Dendritic cell treated with granulocyte-macrophage colony-stimulating factor and Interleukin-4, amounts not matched to agents 40 ng/mL and 50 ng/mL, for 4 days (primary cell): ENCODE results near the gene CTBP2.

Source experiments
- H3K27ac Mint-ChIP-seq: one replicate; pipeline ENCODE4 v1.8.0; 2022; ENCODE audit warnings: mild to moderate bottlenecking, mixed read lengths
- H3K27me3 Mint-ChIP-seq: one replicate; pipeline ENCODE4 v1.8.0; 2022; ENCODE audit warnings: mild to moderate bottlenecking, mixed read lengths
- H3K36me3 Mint-ChIP-seq: one replicate; pipeline ENCODE4 v1.8.0; 2022; ENCODE audit warnings: low read depth, mixed read lengths
- H3K4me1 Mint-ChIP-seq: one replicate; pipeline ENCODE4 v1.8.0; 2022; ENCODE audit warnings: low read depth, mixed read lengths
- H3K4me3 Mint-ChIP-seq: one replicate; pipeline ENCODE4 v1.8.0; 2022; ENCODE audit warnings: mild to moderate bottlenecking, moderate library complexity, mixed read lengths
- H3K9me3 Mint-ChIP-seq: one replicate; pipeline ENCODE4 v1.8.0; 2022; ENCODE audit warnings: mixed read lengths
- intact Hi-C: fragments of 100-400 bp; cut with micrococcal nuclease; formaldehyde crosslinking; loops from one replicate; pipeline ENCODE4 v1.15.0; 2022

The CTBP2 gene

DNA sequence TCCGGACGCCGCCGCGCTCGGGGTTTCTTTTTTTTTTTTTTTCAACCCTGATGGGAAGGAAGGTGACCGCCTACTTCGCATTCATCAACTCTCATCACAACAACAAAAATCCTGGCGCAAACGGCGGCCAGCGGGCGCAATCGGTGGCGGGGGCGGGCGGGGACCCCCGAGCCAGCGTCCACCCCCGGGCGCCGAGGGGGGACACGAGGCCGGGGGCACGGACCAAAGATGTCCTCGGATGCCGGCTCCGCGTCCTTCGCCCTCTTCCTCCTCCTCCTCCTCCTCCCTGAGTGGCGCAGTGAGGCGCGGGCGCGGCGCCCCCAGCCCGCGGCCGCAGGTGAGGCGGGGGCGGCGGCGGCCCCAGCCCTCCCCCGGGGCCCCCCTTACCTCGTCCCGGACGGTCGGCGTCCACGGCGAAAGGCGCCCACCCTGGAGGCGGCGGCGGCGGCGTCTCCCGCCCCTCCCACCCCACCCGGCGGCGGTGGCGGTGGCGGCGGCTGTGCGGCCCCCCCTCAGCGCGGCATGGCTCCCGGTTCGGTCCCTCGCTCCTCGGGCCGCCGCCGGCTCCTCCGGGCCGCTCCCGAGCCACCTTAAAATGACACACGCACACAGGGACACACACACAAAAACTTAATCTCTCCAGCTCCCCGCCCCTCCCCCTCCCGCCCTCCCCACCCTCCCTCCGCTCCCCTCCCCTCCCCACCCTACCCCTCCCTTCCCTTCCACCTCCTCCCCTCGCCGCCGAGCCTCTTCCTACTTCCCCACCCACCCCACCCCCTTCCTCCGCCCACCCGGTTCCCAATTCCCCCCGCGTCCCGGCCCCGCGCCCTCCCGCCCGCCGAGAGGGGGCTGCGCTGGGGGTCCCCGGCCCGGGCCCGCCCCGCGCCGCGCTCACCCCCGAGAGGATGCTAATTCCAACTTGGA lies at the start of gene CTBP2:
TSS of gene CTBP2 (minus strand) at position 632 of the 924 bp plus-strand sequence.
- H3K4me3 Mint-ChIP-seq: peak within 1 kb of the TSS; percentile 87
- intact Hi-C loops: loop anchor here (2.0 to 10.0 kb wide), 6 partner anchors 98 to 662 kb away; partner anchors contain the start of genes BCCIP and UROS
- H3K36me3 Mint-ChIP-seq: no peaks in the 10 kb centered on the region
- H3K4me1 Mint-ChIP-seq: peaks cover 22% of the 10 kb centered on the region
- H3K9me3 Mint-ChIP-seq: no peaks in the 10 kb centered on the region
- peaks cover 19% of the 10 kb centered on the region for H3K27me3 Mint-ChIP-seq
- H3K27ac Mint-ChIP-seq: peak within 1 kb of the TSS; percentile 89

DNA sequence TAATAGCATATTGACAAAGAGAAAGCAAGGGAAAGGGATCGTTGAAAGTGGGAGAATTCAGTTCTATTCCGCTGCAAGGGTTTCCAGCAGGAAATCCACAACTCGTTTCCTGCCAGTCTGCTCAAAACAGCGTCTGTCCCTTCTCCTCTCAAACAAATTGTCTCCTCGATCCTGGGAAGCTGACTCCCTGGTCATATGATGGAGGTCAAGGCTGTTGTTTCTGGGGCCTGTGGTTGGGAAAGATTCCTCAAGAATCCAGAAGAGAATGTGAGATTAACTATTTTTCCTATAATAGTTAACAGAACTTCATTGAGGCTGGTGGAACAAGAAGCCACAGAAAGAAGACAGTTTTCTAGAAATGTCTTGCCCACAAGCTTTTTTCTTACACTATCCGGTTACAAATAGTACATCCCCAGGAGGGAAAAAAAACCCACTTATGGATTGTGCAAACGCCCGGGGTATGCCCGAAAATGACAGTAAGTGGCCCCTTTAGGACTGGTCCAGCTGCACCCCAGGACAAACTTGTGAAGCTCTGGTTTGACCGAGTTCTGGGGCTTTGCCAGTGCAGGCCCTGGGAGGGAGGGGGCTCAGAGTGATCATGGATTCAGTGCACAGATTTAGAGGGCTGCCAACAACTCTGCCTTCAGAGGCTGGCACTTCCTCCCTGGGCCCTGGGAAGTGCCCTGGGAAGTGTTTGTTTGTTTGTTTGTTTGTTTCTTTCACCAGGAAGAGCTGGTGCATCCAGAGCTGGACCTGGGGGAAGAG lies 49.4 kb upstream of the CTBP2 start:
- peaks cover 4% of the 10 kb centered on the region for H3K27me3 Mint-ChIP-seq
- no peaks in the 10 kb centered on the region for H3K9me3 Mint-ChIP-seq
- intact Hi-C loops: no loop called here
- H3K4me1 Mint-ChIP-seq: no peaks in the 10 kb centered on the region
- no peak overlapping the region for H3K27ac Mint-ChIP-seq
- no peak overlapping the region for H3K4me3 Mint-ChIP-seq
- no peaks in the 10 kb centered on the region for H3K36me3 Mint-ChIP-seq

DNA sequence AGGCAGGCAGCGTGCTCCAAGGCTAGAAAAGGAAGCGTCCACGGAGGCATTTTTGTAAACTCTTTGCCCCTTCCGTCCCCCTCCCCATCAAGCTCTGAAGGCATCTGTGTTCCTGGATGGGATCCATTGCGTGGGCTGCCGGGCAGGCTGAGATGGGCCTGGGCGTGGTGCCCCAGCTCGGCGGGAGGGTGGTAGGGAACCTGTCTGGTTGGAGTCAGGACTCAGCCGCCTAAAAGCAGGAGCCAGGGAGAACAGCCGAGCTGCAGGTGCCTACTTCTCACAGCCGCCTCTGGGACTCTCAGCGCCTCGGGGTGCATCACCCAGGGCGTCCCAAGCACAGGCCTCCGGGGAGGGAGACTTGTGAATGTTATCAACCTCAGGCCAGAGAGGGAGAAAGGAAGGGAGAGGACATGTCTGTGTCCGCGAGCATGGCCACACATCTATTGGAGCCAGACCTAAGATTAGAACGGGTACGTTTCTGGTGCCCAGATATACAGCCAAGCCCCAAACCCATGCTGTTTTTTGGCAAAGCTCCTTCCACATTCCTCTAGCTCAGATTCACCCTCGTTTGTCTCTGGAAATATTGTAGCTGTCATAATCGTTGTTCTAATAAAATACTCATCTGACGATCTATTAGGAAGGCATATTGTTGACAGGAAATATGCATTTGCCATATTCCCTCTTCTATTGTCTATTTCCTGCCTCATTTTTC lies 48.6 kb upstream of the CTBP2 start:
- no peaks in the 10 kb centered on the region for H3K4me1 Mint-ChIP-seq
- H3K36me3 Mint-ChIP-seq: no peaks in the 10 kb centered on the region
- no peaks in the 10 kb centered on the region for H3K9me3 Mint-ChIP-seq
- H3K4me3 Mint-ChIP-seq: no peak overlapping the region
- no peak overlapping the region for H3K27ac Mint-ChIP-seq
- intact Hi-C loops: no loop called here
- H3K27me3 Mint-ChIP-seq: peaks cover 4% of the 10 kb centered on the region

DNA sequence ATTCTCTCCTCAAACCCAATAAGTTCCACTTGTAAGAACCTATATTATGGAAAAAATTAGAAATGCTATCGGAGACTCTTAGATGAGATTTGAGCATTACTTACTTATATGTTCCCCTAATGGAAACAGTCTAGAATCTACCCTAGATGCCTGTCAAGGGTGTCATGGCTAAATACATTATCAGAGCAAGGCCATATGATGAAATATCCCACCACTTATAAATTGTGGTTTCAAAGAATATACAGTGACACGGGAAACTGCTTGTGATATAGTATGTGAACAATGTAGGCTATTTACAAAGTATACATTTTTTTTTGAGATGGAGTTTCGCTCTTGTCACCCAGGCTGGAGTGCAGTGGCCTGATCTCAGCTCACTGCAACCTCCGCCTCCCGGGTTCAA lies 46.3 kb upstream of the CTBP2 start:
- Mint-ChIP-seq H3K27me3 (peaks cover 3% of the 10 kb centered on the region), H3K36me3 (no peaks in the 10 kb centered on the region)
- intact Hi-C loops: no loop called here

DNA sequence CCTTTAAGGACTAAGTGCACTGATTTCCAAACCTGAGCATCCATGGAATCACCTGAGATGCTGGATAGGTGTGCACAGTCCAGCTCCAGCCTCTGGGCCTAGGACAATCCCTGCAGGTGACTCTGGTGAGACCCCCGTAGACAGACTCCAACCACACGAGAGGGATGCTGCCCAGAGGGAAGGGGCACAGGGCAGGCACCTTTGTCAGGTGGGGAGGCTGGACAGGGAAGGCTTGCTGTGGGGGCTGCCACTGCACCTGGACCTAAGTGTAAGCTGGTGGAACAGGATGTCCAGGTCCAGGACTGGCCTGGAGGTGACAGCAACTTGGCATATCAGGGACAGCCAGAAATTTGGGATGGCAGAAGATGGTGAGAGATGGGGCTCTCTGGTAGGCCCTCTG lies 45.1 kb upstream of the CTBP2 start:
- no peaks in the 10 kb centered on the region for H3K4me1 Mint-ChIP-seq
- no peak overlapping the region for H3K4me3 Mint-ChIP-seq
- intact Hi-C loops: no loop called here
- H3K27me3 Mint-ChIP-seq: peaks cover 10% of the 10 kb centered on the region
- H3K36me3 Mint-ChIP-seq: no peaks in the 10 kb centered on the region
- no peaks in the 10 kb centered on the region for H3K9me3 Mint-ChIP-seq
- no peak overlapping the region for H3K27ac Mint-ChIP-seq

More for the DNA sequence above, 46.3 kb upstream of the CTBP2 start:
- Mint-ChIP-seq H3K9me3 (no peaks in the 10 kb centered on the region), H3K4me1 (no peaks in the 10 kb centered on the region), H3K27ac (no peak overlapping the region), H3K4me3 (no peak overlapping the region)

DNA sequence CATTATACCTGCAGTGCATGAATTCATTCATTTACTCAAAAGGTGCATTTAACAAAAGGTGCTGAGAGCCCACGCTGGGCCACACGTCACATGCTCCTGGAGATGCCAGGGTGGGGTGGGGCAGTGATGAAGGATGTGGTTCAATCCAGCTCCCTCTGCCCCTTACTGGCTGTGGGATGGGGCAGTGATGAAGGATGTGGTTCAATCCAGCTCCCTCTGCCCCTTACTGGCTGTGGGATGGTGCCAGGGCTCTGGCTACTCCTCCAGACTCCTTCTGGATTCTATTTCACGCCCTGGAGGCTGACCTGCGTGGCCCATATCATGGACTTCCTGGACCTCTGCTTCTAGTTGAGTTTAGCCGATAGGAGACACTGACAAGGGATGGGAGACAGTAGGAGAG lies 44.0 kb upstream of the CTBP2 start:
- H3K9me3 Mint-ChIP-seq: no peaks in the 10 kb centered on the region
- no peaks in the 10 kb centered on the region for H3K36me3 Mint-ChIP-seq
- intact Hi-C loops: no loop called here
- peaks cover 17% of the 10 kb centered on the region for H3K27me3 Mint-ChIP-seq
- H3K4me1 Mint-ChIP-seq: no peaks in the 10 kb centered on the region
- H3K4me3 Mint-ChIP-seq: no peak overlapping the region
- H3K27ac Mint-ChIP-seq: no peak overlapping the region

DNA sequence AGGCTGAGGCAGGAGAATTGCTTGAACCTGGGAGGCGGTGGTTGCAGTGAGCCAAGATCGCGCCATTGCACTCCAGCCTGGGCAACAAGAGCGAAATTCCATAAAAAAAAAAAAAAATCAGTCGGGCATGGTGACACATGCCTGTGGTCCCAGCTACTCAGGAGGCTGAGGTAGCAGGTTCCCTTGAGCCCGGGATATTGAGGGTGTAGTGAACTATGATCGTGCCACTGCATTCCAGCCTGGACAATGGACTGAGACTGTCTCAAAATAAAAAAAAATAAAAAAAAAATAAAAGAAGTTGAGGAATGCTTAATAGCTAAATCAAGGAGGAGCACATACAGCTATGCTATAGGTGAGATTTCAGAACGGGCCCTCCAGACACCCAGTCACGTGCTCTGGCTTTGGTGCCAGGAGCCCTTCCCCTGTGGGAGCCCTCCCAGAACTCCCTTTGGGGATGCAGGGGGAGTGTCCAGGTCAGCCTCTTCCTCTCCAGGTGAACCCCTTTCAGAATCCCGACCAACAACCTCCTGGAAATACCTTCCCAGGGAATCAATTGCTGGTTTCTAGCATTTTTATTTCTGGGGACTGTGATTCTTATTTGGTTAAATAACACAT lies 42.9 kb upstream of the CTBP2 start:
- Mint-ChIP-seq H3K4me3 (no peak overlapping the region), H3K27ac (no peak overlapping the region), H3K27me3 (peaks cover 14% of the 10 kb centered on the region), H3K36me3 (no peaks in the 10 kb centered on the region), H3K4me1 (no peaks in the 10 kb centered on the region), H3K9me3 (no peaks in the 10 kb centered on the region)
- intact Hi-C loops: no loop called here

DNA sequence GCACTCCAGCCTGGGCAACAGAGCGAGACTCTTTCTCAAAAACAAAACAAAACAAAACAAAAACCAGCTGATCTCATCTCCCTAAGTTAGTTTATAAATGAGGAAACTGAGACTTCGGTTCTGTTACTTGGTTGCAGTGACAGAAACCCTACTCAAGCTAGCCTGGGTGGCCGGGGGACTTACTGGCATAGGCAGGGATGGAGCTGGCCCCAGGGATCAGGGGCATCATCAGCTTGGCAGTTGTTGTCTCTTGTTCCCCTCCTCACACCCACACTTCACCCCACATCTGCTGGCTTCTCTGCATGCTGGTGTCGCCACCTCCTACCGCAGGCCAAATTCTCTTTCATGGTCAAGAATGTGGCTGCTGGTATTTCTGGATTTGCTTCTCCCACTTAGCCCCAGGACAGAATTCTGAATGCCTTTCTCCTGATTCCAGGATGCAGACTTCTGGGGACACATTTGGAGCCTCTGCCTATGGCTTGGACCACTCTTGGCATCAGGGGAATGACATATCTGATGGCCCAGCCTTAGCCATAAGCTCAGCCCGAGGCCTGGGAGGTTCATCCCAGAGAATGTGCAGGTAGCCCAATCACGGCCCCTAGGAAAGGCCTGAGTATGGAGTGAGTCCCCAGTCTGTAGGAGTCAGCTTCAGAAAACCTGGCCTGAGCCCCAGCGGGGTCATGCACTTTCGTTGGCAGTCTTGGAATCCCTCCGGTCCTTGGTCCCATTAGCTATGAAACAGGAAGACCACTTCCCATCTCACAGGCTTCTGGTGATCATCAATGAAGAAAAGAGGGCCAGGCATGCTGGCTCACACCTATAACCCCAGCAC lies 41.6 kb upstream of the CTBP2 start:
- Mint-ChIP-seq H3K4me3 (no peak overlapping the region), H3K4me1 (no peaks in the 10 kb centered on the region), H3K36me3 (no peaks in the 10 kb centered on the region), H3K27me3 (peaks cover 14% of the 10 kb centered on the region), H3K27ac (no peak overlapping the region), H3K9me3 (no peaks in the 10 kb centered on the region)
- intact Hi-C loops: no loop called here

DNA sequence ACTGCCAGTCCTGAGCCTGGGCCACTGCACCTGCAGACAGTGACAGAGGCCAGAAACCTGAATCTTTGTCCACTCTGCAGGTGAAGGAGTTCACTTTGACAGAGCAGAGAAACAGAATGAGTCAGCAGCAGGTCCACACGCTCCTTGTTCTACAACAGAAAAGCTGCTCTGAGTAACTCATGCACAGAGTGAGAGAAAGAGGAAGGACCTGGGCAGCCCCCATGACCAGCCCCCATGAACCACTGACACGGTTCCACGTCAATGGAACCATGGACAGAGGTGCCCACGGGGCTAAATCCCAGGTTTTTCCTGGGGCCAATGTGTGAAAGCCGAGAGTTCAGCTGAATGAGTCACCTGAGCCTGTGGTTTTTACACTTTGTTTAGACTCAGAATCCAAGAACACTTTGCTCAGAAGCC lies 40.8 kb upstream of the CTBP2 start:
- no peaks in the 10 kb centered on the region for H3K4me1 Mint-ChIP-seq
- H3K27ac Mint-ChIP-seq: no peak overlapping the region
- no peaks in the 10 kb centered on the region for H3K9me3 Mint-ChIP-seq
- intact Hi-C loops: no loop called here
- H3K27me3 Mint-ChIP-seq: peaks cover 14% of the 10 kb centered on the region
- H3K36me3 Mint-ChIP-seq: no peaks in the 10 kb centered on the region
- H3K4me3 Mint-ChIP-seq: no peak overlapping the region

DNA sequence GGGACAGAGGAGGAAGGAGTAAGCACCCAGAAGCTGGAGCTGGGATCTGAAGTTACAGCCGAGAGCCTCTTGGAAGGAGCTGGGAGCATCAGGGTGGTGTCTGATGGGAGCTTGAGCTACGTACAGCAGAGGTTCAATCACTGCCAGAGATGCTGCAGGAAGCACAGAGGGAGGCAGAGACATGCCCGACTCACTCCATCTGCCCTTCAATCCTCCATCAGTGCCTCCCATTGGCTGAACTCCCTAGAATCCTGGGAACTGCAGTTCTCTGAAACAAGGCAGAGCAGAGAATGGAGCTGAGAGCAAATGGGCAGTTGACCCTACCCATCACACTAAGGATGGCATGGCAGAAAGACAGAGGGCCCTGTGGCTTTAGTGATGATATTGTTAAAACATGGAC lies 40.0 kb upstream of the CTBP2 start:
- H3K36me3 Mint-ChIP-seq: no peaks in the 10 kb centered on the region
- intact Hi-C loops: no loop called here
- no peak overlapping the region for H3K4me3 Mint-ChIP-seq
- no peak overlapping the region for H3K27ac Mint-ChIP-seq
- no peaks in the 10 kb centered on the region for H3K9me3 Mint-ChIP-seq
- peaks cover 14% of the 10 kb centered on the region for H3K27me3 Mint-ChIP-seq
- no peaks in the 10 kb centered on the region for H3K4me1 Mint-ChIP-seq

DNA sequence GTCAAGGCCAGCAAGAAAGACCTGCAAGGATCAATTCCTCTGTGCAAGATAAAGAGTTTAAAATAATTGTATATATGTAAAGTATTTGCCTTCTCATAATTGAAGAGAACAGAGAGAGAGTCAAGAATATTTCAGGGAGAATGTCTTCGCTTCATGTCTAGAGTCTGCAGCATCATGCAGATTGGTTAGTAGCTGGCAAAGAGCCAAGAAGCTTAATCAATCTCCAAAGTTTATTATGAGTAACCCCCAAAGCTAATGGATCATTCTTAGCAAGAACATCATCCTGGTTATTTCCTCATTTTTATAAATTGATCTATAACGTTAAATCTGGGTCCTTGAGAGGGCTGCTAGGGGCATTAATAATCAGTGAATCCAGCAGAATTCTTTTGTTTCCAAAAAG lies 38.9 kb upstream of the CTBP2 start:
- Mint-ChIP-seq H3K36me3 (no peaks in the 10 kb centered on the region), H3K27me3 (peaks cover 14% of the 10 kb centered on the region), H3K4me1 (no peaks in the 10 kb centered on the region), H3K9me3 (no peaks in the 10 kb centered on the region), H3K27ac (no peak overlapping the region), H3K4me3 (no peak overlapping the region)
- intact Hi-C loops: no loop called here

DNA sequence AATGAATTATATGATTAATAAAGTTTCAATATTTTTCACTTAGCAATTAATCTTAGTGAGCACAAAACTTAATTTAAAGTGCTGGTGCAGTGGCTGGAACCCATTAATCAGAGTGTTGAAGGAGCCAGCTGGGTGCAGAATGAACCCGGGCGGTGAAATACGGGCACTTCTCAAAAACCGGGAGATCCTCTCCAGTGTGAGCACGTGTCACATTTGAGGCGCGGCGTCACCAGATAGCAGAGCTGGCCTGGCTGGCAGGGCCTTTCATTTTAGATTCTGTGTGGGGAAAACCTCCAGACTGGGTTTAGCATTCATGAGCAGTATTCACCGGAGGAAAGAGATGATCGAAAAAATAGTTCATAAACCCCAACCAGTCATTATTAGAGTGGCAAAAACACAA lies 34.5 kb upstream of the CTBP2 start:
- no peak overlapping the region for H3K4me3 Mint-ChIP-seq
- H3K4me1 Mint-ChIP-seq: no peaks in the 10 kb centered on the region
- H3K27ac Mint-ChIP-seq: no peak overlapping the region
- H3K27me3 Mint-ChIP-seq: peaks cover 2% of the 10 kb centered on the region
- H3K36me3 Mint-ChIP-seq: no peaks in the 10 kb centered on the region
- H3K9me3 Mint-ChIP-seq: no peaks in the 10 kb centered on the region
- intact Hi-C loops: no loop called here

DNA sequence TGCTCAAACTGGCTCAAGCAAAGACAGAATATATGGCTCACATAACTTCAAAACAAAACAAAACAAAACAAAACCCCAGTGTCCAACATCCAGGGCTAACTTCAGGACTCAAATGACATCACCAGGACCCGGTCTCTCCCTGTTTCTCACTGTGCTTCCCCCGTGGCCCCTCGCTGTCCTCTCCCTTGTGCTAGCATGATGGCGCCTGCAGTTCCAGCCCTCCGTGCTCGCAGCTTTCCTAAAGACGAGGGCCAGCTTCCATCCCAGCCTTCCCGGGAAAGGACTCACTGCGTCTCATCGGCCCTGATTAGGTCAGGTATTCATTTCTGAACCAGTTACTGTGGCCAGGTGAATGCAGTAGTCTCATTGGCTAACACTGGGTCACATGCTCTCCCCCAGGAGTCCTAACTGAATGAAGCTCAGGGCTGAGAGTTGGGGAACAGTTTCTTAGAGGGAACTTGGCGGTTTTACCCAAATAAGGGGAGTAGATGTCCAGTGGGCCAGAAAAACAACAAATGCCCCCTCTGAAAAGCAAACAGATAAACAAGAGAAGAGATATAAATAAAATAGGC lies 33.0 kb upstream of the CTBP2 start:
- Mint-ChIP-seq H3K27me3 (peaks cover 2% of the 10 kb centered on the region), H3K9me3 (no peaks in the 10 kb centered on the region), H3K4me1 (no peaks in the 10 kb centered on the region), H3K27ac (no peak overlapping the region), H3K4me3 (no peak overlapping the region), H3K36me3 (no peaks in the 10 kb centered on the region)
- intact Hi-C loops: no loop called here
